Inflammatory macrophage treated with lipopolysaccharide for 4 hours (primary cell): ENCODE results near the gene OVCH1.

Source experiments
- DNase-seq: peaks from one replicate; pipeline ENCODE4 v3.0.0-alpha.2; 2020

The OVCH1 gene

GRCh38 chr12:29497588-29497987 is at the start of gene OVCH1:
TSS of gene OVCH1 (minus strand) at chr12:29497686. CDS start at chr12:29497686, 0 bp downstream.
- DNase-seq = no peak

- DNase-seq = no peak
These were observed 49.7 kb upstream of the OVCH1 start for GRCh38 chr12:29547151-29547632.

GRCh38 chr12:29546000-29546399 is 48.5 kb upstream of the OVCH1 start:
- DNase-seq = no peak

DNA sequence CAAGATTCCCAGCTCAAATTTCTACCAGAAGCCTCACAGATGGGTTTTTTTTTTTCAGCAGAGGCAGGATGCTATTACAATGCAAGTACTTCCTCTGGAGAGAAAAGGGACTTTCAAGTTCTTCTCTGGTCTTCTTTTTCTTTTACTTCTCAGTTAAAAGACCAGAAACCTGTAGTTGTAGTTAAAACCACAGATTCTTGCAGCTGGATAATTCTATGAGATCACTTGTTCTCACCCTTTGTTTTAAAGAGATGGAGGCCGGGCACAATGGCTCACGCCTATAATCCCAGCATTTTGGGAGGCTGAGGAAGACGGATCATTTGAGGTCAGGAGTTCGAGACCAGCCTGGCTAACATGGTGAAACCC is 47.6 kb upstream of the OVCH1 start:
- DNase-seq = no peak

- no peak for DNase-seq
These were observed 47.1 kb upstream of the OVCH1 start for GRCh38 chr12:29544428-29545101.

DNA sequence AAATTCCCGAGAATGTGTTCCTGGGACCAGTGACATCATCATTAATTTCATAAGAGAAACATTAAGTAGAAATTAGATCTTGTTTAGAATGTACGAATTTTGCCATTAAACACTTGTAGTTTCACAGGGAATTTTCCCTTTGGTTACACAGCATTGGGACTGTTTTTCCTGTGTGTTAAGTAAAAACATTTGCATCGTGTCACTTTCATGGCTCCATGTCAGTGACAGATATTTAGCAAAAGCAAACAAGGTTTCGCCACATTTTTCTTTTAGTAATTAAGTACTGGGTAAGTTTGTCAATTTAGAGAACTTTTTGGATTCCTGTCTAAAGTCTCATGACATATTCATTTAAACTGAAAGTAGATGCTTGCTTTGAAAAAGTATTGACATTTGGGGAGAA is 45.5 kb upstream of the OVCH1 start:
- DNase-seq = no peak

DNA sequence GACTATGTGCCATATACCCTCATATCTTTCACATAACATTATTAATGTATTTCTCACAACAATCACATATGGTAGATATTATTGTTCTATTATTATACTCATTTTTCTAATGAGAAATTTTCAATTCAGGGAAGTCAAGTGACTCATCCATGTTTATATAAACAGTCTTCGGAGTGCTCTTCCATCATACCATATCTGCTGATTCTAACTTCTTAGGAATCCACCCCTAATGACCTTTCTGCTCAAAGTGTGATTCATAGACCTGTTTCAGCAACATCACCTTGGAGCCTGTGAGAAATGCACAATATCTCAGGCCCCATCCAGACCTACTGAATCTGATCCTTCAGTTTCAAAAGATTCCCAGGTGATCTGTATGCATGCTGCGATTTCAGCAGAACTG is 39.8 kb upstream of the OVCH1 start:
- no peak for DNase-seq

- DNase-seq = no peak
These were observed 37.4 kb upstream of the OVCH1 start for GRCh38 chr12:29534935-29535334.

- DNase-seq = no peak
These were observed 36.5 kb upstream of the OVCH1 start for GRCh38 chr12:29533815-29534489.

DNA sequence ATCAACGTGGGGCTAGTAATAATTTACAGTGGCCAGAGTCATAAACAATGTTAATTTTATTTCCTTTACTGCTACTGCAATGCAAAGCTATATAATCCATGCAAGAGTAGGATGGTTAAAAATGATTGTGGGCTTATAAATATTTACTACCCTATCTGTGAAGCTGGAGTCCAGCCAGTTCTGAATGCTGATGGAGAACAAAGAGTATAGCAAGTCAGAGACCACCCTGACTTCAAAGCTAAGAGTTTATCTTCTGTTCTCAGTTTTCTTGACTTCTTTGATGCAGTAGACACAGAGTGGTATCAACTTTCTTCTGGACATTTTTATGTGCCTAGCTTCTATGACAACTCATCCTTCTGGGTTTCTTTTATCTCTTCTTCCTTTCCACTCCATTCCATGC is 34.0 kb upstream of the OVCH1 start:
- no peak for DNase-seq

GRCh38 chr12:29530436-29530835 is 33.0 kb upstream of the OVCH1 start:
- DNase-seq = no peak

- DNase-seq = no peak
These were observed 30.7 kb upstream of the OVCH1 start for GRCh38 chr12:29528161-29528560.

- no peak for DNase-seq
These were observed 24.5 kb upstream of the OVCH1 start for GRCh38 chr12:29521951-29522350.

- DNase-seq = peak; percentile 42
These were observed 22.2 kb upstream of the OVCH1 start for GRCh38 chr12:29519585-29520182.

- DNase-seq = no peak
These were observed 20.9 kb upstream of the OVCH1 start for GRCh38 chr12:29518407-29518806.

- DNase-seq = no peak
These were observed 19.8 kb upstream of the OVCH1 start for GRCh38 chr12:29517264-29517663.

DNA sequence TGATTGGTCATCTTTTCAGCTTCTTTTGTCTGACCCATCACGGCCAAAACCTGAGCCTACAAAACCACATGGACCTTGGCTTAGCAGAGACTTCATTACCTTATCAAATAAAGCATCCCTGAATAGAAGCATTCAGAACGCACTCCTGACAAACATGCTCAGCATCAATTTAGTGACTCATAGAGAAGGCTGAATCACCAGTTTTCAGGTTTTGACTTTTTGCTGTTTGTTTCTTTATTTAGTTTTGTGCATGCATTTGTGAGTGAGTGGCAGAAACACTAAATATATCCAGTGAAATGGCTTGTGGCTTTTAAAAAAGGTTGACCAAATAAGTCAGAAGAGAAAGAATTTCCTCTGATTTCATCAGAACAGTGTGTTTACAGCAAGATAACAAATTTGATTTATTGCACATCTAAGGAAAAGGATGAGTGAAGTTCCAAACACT is 19.0 kb upstream of the OVCH1 start:
- no peak for DNase-seq

GRCh38 chr12:29510591-29511185 is 13.2 kb upstream of the OVCH1 start:
- DNase-seq = no peak

DNA sequence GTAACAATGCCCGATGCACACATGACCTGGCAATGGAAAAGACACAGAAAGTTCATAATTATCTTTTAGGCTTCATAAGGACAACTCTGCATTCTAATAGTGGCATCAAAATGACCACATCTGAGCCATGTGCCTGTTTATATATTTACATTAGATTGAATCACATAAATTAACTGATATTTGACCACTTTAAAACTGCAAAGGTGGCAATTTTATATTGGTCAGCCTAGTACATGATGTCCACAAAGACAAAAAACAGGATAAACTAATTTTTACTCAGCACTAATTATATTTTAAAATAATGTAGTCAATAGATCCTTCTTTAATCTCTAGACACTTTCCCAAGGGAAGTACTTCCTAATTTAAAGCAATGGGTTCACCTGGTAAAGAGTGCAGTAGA is 12.0 kb upstream of the OVCH1 start:
- no peak for DNase-seq

DNA sequence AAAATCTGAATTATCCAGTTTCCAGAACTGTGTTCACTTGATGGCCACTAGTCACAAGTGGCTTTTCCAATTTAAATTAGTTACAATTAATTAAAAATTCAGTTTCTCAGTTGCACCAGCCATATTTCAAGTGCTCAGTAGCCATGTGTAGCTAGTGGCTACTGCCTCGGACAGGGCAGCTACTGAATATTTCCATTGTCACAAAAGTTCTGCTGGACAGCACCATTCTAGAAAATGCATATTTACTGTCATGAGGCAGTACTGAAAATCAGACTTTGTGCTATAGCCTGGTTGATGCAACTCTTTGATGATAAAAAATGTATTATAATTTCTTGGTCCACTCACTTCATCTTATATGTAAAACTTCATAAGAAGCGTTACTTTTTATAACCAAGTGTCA is 11.5 kb upstream of the OVCH1 start:
- no peak for DNase-seq

GRCh38 chr12:29505122-29505521 is 7.6 kb upstream of the OVCH1 start:
- DNase-seq = no peak

GRCh38 chr12:29503283-29503682 is 5.8 kb upstream of the OVCH1 start:
- no peak for DNase-seq

DNA sequence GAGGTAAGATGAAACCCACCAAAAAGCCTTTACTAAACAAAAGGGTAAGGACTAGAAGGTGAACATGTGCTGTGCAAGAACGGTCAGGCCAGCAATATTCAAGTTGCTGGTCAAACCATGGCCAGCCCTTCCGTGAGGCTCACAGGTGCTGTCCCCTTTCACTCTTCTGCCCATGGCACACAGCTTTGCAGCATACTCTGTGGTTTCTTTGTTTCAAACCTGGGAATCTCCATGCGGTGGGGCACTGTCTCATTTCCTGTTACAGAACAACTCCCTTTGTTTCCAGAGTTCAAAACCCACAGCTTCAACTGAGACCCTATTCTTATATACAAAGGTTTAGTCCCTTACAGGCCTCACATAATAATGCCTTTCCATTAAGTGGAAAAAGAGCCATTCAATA is 1.7 kb upstream of the OVCH1 start:
- no peak for DNase-seq

GRCh38 chr12:29492891-29493290 is 4.6 kb downstream of the OVCH1 start:
- peak; percentile 58 for DNase-seq
